Pancreas (tissue), 10 donors: ENCODE results near the gene POFUT2. TPM values are rescaled to one million over a fixed set of nuclear protein-coding genes. Genes with fewer than 3 reads are reported as not detected.

Experiments
- ATAC-seq, 4 donors: fragments of 200-7000 bp; cut with Tn5 transposase; one replicate each; pipeline versions ENCODE4 v1.8.0 to v1.9.1; 2020; ENCODE audit warnings: mild to moderate bottlenecking in 4 of 4, moderate library complexity in 4 of 4
- DNase-seq, 6 donors: peaks; one replicate each; pipeline ENCODE4 v3.0.0-alpha.2; 2020
- FAIRE-seq: peaks from 2 replicates; lab custom pipeline; 2012; peaks lifted over from hg19 to GRCh38; lab: Jason Lieb, UNC
- H3K27ac ChIP-seq, 4 donors: fragments of 200-600 bp; sonication (generic); 1 replicate in 3 of 4; 2 replicates in 1 of 4; pipeline versions ENCODE4 v1.5.0 to v1.8.0; 2020
- H3K27me3 ChIP-seq, 4 donors: fragments of 200-600 bp; one replicate each; pipeline ENCODE4 v1.8.0; 2021
- H3K36me3 ChIP-seq, 3 donors: fragments of 200-600 bp; sonication (generic) in 1 of 3; one replicate each; pipeline versions ENCODE4 v1.5.0 to v1.8.0; 2020 to 2021
- H3K4me1 ChIP-seq, 3 donors: fragments of 200-600 bp; one replicate each; pipeline ENCODE4 v1.8.0; 2021
- H3K4me3 ChIP-seq, 4 donors: fragments of 200-600 bp; sonication (generic) in 2 of 4; one replicate each; pipeline versions ENCODE4 v1.5.0 to v1.8.0; 2020 to 2021
- H3K9me3 ChIP-seq, 4 donors: fragments of 200-600 bp; one replicate each; pipeline ENCODE4 v1.8.0; 2021
- WGBS, 2 donors: extraction: QIAGEN DNeasy Blood & Tissue Kit; methylation state at CpG; one replicate each; pipeline ENCODE4 v1.1.7; 2013; 5-methylcytosine and 5-hydroxymethylcytosine counted together
- intact Hi-C, 3 donors: fragments of 100-400 bp; cut with DNase I; formaldehyde crosslinking; loops; one replicate each; pipeline versions ENCODE4 v1.11.1 to v1.14.2; 2022
- polyA plus RNA-seq, 2 donors: library from polyadenylated mRNA; stranded (reverse); fragments of 200-250 nt; gene quantifications; one replicate each; pipeline ENCODE4 v1.2.3, GENCODE V29; 2013
- total RNA-seq, 6 donors: library from RNA; stranded (reverse); fragmentation: NEBNext Ultra II Directional in 4 of 6; extraction: Animal tissue kit (Norgen Biotek cat#: 25700) in 4 of 6; gene quantifications; one replicate each; pipeline versions ENCODE4 v1.2.1 to v1.2.4, GENCODE V29; 2021 to 2023
- TF ChIP-seq, protein P1 (sequence below), 4 donors: fragments of 200-600 bp; sonication (generic) in 3 of 4; IDR thresholded peaks; one replicate each; pipeline versions ENCODE4 v1.5.0 to v1.8.0; 2021; ENCODE audit warnings: antibody characterized with exemption in 4 of 4
- donor health status: healthy with polysubstance abuse.
- donor health status: DM: no; HTN: no; CAD: no; lungs with moderate emphysema.
- donor health status: DM: no; HTN: no; CAD: no.
- donor health status: control.
- donor health status: control.
- donor health status: Bipolar disorder and iron deficiency.
- donor health status: DM: yes; HTN: yes; CAD: no.
- donor health status: DM: no; HTN: no; CAD: no.
- donor health status: DM: no; HTN: no; CAD: no.
- donor health status: DM: yes; HTN: yes; CAD: no.

POFUT2 gene
- total and polyA plus RNA-seq, 8 donors = 10.1 to 46.9 (median 16.3) TPM

DNA sequence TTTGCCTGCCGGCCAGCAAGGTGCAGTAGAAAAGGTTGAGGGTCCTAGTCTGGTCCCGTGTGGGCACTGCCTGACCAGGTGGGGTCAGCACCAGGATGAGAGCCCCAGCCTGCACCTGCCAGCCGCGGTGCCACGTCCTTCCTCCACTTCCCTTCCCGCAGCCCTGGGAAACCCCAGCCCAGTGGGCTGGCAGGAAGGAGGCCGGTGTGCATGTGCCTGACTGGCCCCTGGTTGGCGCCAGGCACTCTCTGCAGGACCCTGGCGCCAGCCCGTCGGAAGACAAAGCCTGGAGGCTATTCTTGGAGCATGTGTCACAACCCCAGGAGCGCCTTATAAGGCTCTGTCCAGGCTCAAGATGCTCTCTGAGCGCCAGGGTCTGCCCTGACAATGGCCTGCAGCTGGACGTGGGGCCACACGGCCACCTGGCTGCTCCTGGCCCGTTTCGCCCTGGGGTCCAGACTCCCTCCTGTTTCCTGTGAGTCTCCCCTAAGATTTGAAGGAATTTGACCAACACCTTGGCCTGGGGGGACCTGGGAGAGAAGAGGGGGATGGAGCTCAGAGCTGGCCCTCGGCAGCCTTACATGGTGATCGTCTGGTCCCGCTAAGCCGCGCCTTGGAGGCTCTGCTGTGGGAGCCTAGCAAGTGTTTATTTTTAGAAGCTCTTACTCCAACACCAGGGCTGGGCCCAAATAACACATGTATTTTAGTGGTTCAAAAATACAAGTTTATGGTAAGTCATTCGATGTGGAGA lies 31.9 kb upstream of the POFUT2 start:
- Histone ChIP-seq H3K9me3 (no peaks in the 10 kb centered on the region), H3K4me1 (no peaks in the 10 kb centered on the region), H3K4me3 (no peak overlapping the region), H3K36me3 (no peaks in the 10 kb centered on the region), H3K27ac (peak overlapping the region in 3 of 4 donors; percentile 17 to 55 (median 50)), H3K27me3 (no peaks in the 10 kb centered on the region)
- DNase-seq = peak in 3 of 6 donors; percentile 9 to 52 (median 46)
- WGBS, 2 donors = 67 to 73% methylated on average over 23 of the region's 23 CpGs
- FAIRE-seq = no peak
- intact Hi-C loops = no loop called here
- TF ChIP-seq, protein P1, sequence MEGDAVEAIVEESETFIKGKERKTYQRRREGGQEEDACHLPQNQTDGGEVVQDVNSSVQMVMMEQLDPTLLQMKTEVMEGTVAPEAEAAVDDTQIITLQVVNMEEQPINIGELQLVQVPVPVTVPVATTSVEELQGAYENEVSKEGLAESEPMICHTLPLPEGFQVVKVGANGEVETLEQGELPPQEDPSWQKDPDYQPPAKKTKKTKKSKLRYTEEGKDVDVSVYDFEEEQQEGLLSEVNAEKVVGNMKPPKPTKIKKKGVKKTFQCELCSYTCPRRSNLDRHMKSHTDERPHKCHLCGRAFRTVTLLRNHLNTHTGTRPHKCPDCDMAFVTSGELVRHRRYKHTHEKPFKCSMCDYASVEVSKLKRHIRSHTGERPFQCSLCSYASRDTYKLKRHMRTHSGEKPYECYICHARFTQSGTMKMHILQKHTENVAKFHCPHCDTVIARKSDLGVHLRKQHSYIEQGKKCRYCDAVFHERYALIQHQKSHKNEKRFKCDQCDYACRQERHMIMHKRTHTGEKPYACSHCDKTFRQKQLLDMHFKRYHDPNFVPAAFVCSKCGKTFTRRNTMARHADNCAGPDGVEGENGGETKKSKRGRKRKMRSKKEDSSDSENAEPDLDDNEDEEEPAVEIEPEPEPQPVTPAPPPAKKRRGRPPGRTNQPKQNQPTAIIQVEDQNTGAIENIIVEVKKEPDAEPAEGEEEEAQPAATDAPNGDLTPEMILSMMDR (IDR thresholded peaks at IDR 0.05) = no peak
- ATAC-seq = peak in 1 of 4 donors; percentile 8

DNA sequence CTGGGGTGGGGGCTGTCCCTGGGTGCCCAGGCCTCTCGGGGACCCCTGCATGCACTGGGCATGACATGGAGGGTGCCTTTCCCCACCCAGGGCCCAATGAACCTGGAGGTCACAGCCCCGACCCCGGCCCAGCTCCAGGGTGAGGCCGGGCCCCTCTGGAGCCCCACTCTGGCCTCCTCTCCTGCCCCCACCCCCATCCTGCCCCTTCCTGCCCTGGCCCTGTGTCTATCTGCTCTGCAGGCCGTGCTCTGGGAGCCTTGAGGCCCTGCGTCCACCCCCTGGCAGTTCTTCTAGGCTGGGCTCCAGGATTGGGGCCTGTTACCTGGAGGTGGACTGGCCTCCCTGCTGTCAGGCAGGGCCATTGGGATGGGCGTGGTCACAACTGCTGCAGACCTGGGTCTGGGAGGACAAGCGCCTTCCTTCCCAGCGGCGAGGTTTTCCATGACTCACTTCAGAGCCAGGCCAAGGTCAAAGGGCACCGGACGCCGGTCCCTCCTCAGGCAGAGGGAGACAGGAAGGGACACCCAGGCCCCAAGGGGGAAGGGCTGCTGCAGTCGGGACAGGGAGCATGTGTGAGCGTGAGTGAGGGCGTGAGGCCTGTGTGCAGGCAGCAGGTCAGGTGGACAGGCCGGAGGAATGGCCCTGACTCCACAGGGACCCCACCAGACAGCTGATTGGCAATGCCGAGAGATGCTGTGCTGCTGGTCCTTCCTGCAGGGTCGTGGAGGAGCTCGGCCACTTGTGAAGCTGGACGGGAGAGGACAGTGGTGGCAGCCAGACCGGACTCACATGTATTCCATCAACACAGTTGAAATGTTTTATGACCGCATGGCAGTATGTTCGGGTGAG lies 31.1 kb upstream of the POFUT2 start:
- Histone ChIP-seq H3K36me3 (no peaks in the 10 kb centered on the region), H3K4me3 (no peak overlapping the region), H3K27ac (peak overlapping the region in 3 of 4 donors; percentile 17 to 50 (median 44)), H3K27me3 (no peaks in the 10 kb centered on the region), H3K9me3 (no peaks in the 10 kb centered on the region), H3K4me1 (no peaks in the 10 kb centered on the region)
- 59 to 62% methylated on average over 23 to 24 of the region's 24 CpGs for WGBS, 2 donors
- FAIRE-seq = no peak
- TF ChIP-seq, protein P1 (IDR thresholded peaks at IDR 0.05) = no peak
- intact Hi-C loops = no loop called here
- peak in 5 of 6 donors; percentile 27 to 64 (median 59) for DNase-seq
- ATAC-seq = peak in 3 of 4 donors; percentile 9 to 30 (median 22)

DNA sequence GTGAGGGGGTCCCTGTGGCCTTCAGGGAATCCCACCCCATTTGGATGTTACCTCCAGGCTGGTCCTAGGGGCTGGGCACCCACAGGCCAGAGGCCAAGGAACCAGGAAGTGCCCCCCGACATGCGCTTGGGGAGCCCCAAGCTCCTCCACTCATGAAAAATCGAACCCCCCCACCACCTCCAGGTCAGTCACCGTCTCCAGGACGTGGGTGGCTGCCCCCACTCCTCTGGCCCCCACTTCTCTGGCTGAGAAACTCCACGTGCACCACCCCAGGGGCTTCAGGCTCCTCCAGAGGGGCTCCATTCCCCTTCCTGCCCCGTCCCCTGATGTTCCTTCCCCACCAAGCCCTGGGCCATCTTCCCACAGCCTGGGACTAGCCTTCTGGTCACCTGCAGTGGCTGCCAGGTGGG lies 30.5 kb upstream of the POFUT2 start:
- 63 to 73% methylated on average over 6 to 7 of the region's 7 CpGs for WGBS, 2 donors
- H3K36me3 ChIP-seq = no peaks in the 10 kb centered on the region
- DNase-seq = peak in 1 of 6 donors; percentile 13
- FAIRE-seq = no peak
- H3K27ac ChIP-seq = peak overlapping the region in 2 of 4 donors; percentile 37 to 50
- H3K4me1 ChIP-seq = no peaks in the 10 kb centered on the region
- H3K9me3 ChIP-seq = no peaks in the 10 kb centered on the region
- no peak for ATAC-seq
- intact Hi-C loops = no loop called here
- H3K4me3 ChIP-seq = no peak overlapping the region
- TF ChIP-seq, protein P1 (IDR thresholded peaks at IDR 0.05) = no peak
- H3K27me3 ChIP-seq = no peaks in the 10 kb centered on the region

DNA sequence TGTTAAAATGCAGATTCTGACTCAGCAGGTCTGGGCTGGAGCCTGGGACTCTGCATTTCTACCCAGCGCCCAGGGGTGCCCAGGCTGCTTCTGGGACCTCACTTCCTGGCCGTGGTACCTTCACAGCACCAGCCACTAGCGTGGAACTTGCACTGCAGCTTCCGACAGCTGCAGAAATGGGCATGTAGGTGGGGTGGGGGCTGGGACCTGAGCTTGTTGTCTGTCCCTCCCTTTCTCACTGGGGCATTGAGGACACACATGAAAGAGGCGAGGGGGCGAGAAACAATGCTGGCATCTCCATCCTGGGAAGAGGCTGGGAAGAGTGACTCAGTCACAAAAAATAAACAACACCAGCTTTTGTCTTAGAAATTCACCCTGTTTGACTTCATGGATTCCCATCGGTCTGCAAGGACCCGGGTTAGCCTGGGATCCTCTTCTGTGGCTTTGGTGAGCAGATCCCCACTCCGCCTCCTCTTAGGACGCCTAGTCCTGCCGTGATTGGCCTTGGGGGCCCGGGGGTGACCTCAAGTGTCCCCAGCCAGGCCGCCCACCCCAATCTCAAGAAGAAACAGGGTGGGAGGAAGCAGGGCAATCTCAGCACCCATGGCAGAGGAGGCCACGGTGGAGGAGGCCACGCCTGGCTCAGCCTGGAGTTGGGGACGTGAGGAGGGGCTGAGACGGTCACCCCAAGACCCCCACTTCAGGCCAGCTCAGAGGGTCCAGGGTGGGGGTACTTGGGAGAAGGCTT lies 29.9 kb upstream of the POFUT2 start:
- Histone ChIP-seq H3K27me3 (no peaks in the 10 kb centered on the region), H3K36me3 (no peaks in the 10 kb centered on the region), H3K4me3 (no peak overlapping the region), H3K4me1 (no peaks in the 10 kb centered on the region), H3K27ac (no peak overlapping the region), H3K9me3 (no peaks in the 10 kb centered on the region)
- 55 to 71% methylated on average over 17 of the region's 17 CpGs for WGBS, 2 donors
- TF ChIP-seq, protein P1 (IDR thresholded peaks at IDR 0.05) = no peak
- ATAC-seq (no peak), DNase-seq (peak in 2 of 6 donors; percentile 9 to 42), FAIRE-seq (no peak)
- intact Hi-C loops = no loop called here
